CD4-positive, alpha-beta T cell treated with Interleukin-6 for 4 hours (primary cell): Measurements from ENCODE around the gene CTDSP2.
"Not testable (repeated sequence)": the region's sequence is repeated elsewhere in the genome, so short reads cannot be mapped to it uniquely, and the experiment has no call there.

ENCODE experiments used
- DNase-seq: peaks from one replicate; pipeline ENCODE4 v3.0.0-alpha.2; 2020; ENCODE audit warnings: mixed read lengths

CTDSP2 gene

GRCh38 chr12:57833672-57834071 is 12.9 kb downstream of the CTDSP2 start:
- no peak for DNase-seq

- no peak for DNase-seq
Measured at GRCh38 chr12:57832966-57833365, 13.6 kb downstream of the CTDSP2 start.

DNA sequence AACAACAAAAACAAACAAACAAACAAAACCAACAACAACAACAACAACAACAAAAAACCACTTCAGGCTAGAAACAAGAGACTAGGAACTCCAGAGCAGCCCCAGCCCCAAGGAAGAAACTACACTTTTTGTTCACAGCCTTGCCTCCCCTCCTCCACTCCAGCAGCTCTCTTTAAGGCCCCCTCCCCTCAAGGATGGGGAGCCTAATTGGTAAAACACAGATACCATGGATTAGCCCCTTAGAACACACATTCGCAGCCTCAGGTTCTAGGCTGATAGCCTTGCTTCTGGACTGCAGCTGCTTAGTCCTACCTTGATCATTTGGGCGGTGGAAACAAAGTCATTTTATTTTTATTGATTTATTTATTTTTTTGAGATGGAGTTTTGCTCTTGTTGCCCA is 16.1 kb downstream of the CTDSP2 start:
- no peak for DNase-seq

DNA sequence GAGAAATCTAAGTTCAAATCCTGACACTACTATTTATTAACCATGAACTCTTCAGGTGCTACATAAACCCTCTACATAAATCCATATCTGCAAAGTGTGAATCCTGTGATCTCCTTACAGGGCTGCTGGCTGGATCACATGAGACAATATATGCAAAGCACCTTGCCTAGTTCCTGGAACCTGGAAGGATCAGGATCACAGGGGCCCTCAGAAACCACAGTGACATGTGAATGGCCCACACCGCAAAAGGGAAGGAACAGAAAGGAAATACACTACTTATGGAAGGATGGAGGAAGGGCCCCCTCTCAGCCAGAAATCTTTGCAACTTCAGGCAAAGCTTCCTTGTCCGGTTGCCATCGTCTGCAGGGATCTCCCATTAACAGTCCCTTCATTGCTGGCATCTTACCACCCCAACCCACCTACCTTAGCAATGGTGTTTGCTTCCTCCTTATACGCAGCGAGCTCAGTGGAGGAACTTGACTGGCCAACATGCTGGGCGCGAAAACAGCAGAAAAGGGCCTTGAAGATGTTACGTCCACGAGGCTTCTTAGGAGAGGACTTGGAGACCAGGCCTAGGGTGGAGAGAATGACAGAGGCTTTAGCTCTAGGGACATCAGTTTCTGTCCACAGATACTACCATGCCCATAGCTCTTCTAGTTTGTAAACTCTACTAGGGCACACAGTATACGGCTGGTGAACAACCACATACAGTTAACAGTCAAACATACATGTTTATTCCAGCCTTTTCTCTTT is 17.3 kb downstream of the CTDSP2 start:
- DNase-seq = no peak

DNA sequence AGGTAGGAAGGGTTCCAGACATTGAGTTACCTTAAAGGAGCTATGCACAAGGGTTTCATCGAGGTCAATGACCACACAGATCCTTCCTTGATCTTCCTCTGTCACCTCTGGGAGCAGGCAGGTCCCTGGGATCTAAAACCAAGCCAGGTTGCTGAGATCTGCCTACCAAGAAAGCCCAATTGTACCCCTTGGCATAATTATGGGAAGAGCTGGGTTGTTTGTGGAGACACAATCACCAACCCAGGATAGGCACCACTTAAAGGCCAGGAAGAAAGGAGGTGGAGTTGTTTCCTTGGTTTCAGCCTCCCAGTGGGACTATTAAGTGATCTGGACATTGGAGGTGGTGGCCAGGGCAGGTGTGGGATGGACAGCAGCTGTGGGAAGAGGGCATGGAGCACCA is 19.6 kb downstream of the CTDSP2 start:
- no peak for DNase-seq

GRCh38 chr12:57826400-57826799 is 20.1 kb downstream of the CTDSP2 start:
- no peak for DNase-seq

DNA sequence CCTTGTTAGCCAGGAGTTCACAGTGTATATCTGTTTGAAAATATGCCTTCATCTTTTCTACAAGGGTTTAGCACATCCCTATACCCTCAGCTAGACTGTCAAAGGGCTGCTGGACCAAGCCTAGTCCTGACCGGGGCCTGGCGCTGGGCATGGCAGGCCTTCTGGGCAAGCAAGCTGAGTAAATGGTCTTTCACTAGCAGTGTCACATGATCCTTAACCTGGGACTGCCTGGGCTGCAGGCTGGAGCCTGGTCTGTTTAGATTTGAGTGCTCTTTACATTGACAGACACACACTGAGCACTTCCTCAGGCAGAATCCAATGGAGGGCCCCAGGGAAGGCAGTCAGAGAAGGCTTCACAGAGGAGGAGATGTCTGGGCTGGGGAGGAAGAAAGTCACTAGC is 21.1 kb downstream of the CTDSP2 start:
- no peak for DNase-seq

DNA sequence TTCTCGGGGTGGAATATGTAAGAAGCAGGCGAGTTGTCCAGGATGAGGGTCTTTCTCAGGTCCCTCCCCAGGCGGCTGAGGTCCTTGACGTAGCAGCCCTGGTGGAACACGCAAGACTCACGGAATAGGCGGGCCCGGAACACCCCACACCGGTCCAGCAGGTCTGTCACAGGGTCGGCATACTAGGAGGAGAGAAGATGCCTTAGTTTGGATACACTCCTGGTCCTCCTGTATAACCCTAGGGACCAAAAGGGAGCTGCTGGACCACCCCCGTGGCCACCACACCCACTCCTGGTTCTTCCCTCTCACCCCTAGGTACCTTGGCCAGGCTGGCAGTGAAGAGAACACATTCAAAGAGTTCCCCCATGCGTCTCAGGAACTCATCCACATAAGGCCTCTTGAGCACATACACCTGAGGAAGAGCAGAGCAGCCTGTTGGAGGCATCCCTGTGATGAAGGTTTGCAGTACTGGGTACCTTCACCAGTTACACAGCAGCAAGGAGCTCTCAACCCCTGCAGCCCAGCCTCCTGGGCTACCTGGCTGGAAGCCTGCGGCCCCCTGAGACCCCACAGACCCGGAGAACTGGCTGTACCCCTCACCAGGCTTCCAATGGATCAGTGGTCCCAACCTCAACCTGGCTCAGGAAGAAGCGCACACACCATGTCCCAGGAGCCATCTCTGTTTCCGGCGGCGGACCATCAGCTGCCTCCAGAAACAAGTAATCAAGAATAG is 22.5 kb downstream of the CTDSP2 start:
- no peak for DNase-seq

- no peak for DNase-seq
Measured at GRCh38 chr12:57823131-57823907, 23.2 kb downstream of the CTDSP2 start.

- DNase-seq = no peak
Measured at GRCh38 chr12:57822392-57823130, 24.0 kb downstream of the CTDSP2 start.

DNA sequence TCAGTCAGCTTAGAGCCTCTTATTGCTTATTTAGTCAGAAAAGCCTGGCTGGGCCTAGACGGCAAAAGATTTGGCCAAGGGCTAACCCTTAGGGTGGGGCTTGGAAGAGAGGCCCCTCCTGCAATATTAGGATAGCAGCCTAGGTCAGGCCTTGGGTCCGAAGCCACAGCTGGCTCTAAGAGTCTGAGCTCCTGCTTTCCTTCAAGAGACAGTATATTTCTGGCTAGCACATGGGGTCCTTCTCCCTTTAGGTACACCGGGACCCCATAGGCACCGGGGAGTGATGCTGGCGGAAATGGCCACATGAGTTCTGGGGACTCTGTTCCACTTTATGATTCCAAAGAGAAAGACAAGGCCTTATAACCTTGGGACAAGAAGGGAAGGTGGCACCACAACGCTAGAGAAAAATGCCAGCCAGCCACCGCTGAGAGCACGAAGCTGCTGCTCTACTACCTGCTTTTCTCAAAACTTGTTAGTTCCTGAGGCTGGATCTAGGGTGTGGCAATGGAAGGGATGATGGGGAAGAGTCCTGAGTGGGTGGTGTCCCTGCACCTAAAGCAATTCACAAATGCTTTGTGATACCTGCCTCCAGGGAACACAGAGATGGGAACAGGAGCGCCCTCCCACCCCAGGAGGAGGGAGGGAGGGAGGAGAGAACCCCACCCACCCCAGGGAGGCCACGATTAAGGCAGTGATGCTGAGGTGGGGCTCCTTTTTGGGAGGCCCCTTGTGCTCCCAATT is 24.9 kb downstream of the CTDSP2 start:
- no peak for DNase-seq

GRCh38 chr12:57821015-57821414 is 25.5 kb downstream of the CTDSP2 start:
- not testable (repeated sequence) for DNase-seq

GRCh38 chr12:57820119-57820518 is 26.4 kb downstream of the CTDSP2 start:
- DNase-seq = not testable (repeated sequence)

DNA sequence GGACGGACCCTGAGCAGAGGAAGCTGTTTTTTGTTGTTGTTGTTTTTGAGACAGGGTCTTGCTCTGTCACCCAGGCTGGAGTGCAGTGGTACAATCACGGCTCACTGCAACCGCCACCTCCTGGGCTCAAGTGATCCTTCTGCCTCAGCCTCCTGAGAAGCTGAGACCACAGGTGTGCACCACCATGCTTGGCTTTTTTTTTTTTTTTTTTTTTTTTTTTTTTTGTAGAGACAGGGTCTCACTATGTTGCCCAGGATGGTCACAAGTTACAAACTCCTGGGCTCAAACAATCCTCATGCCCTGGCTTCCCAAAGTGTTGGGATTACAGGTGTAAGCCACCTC is 28.6 kb downstream of the CTDSP2 start:
- not testable (repeated sequence) for DNase-seq

GRCh38 chr12:57817261-57817989 is 29.1 kb downstream of the CTDSP2 start:
- no peak for DNase-seq

- no peak for DNase-seq
Measured at GRCh38 chr12:57816855-57817151, 29.7 kb downstream of the CTDSP2 start.

GRCh38 chr12:57816001-57816854 is 30.3 kb downstream of the CTDSP2 start:
- DNase-seq = no peak

GRCh38 chr12:57815177-57816000 is 31.1 kb downstream of the CTDSP2 start:
- no peak for DNase-seq

DNA sequence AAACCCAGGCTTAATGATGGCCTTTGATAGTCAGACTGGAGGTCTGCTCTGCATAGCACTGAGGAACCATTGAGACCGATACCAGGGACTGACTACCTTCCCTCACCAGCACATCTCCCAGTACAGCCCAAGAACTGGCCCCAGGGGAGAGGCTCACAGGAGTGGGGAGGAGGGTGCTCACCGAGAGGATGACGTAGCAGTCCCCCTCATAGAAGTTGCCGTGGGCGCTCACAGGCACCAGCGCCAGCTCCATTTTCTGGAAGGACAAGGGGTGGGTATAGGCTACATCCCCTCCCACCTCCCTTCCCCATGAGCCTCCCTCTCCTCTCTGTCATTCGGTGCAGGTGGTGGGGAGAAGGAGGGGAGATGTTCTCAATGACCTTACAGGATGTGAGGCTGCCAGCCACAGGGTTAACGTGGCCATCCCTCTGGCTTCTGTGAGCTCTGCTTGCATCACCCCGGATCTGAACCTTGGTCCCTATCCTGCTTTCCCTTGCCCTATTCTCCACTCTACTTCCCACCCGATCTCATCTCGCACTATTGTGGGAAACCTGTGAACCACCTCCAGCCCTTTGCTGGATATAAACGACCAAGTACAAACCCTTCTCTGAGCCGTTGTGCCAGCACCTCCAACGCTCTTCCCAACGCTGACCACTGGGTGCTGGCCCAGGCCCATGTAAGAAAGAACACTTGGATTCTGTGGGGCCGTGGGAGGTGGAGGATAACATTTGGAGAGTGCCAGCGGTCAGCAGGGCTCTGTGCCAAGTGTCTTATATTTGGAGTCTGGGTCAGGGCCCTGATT is 32.4 kb downstream of the CTDSP2 start:
- no peak for DNase-seq
